HepG2 (cell line): ENCODE measurements around the gene UTP4. TPM values are rescaled to one million over a fixed set of nuclear protein-coding genes. Genes with fewer than 3 reads are reported as not detected.

Experiments used
- ATAC-seq: fragments of 200-7000 bp; cut with Tn5 transposase; 3 replicates; pipeline ENCODE4 v1.9.1; 2020; ENCODE audit warnings: mild to moderate bottlenecking, moderate library complexity
- BruUV-seq: library from RNA; stranded (reverse); fragments of 400-500 nt; replicated peaks from 2 replicates; lab custom pipeline; 2021; lab: Mats Ljungman, UMichigan
- CTCF ChIA-PET: fragments of 300-600 bp; formaldehyde crosslinking; extraction: SDS; loops from one replicate; lab custom pipeline; 2021; ENCODE audit warnings: low total read pairs, inconsistent platforms, low intra/inter-chr PET ratio; lab: Yijun Ruan, JAX
- POLR2A ChIA-PET: fragments of 350-600 bp; sonication (Branson Sonifier 250); formaldehyde crosslinking; loops from one replicate; lab custom pipeline; 2020; ENCODE audit warnings: antibody characterized with exemption, inconsistent platforms; lab: Yijun Ruan, JAX
- DNase-seq: peaks from one replicate; pipeline ENCODE4 v3.0.0-alpha.2; 2015; ENCODE audit warnings: low spot score
- FAIRE-seq: peaks from 3 replicates; lab custom pipeline; 2011; peaks lifted over from hg19 to GRCh38; lab: Jason Lieb, UNC
- H2AFZ ChIP-seq: one replicate; pipeline ENCODE4 v1.6.1; 2011; ENCODE audit warnings: low read length, inconsistent platforms
- H3K27ac ChIP-seq: fragments of 300-600 bp; 3 replicates; pipeline ENCODE4 v1.8.0; 2011; ENCODE audit warnings: mixed run types, mild to moderate bottlenecking, mixed read lengths, low read length, inconsistent platforms; ENCODE audit not compliant: insufficient read depth; ENCODE audit errors: extremely low read length
- H3K27me3 ChIP-seq, 2 experiments: fragments of 200-600 bp in 1 of 2; 2 replicates in 1 of 2; 3 replicates in 1 of 2; pipeline versions ENCODE4 v1.6.0 to v1.8.0; 2011; ENCODE audit warnings: low read length in 2 of 2, mild to moderate bottlenecking in 2 of 2, moderate library complexity in 2 of 2, inconsistent platforms in 1 of 2; ENCODE audit not compliant: insufficient read depth in 2 of 2, control insufficient read depth in 1 of 2
- H3K36me3 ChIP-seq, 2 experiments: fragments of 200-600 bp in 1 of 2; replicated peaks in 1 of 2; 2 replicates in 1 of 2; 3 replicates in 1 of 2; pipeline versions ENCODE4 v1.5.1 to v1.8.0; 2011; ENCODE audit warnings: low read length in 2 of 2, inconsistent platforms in 1 of 2; ENCODE audit not compliant: insufficient read depth in 2 of 2, control insufficient read depth in 1 of 2
- H3K4me1 ChIP-seq: 2 replicates; pipeline ENCODE4 v1.5.1; 2012; ENCODE audit warnings: low read length, inconsistent platforms; ENCODE audit not compliant: insufficient read depth
- H3K4me2 ChIP-seq: 2 replicates; pipeline ENCODE4 v1.6.0; 2011; ENCODE audit warnings: low read depth, low read length, inconsistent platforms
- H3K4me3 ChIP-seq, 3 experiments: fragments of 200-600 bp in 1 of 3; sonication (generic), shearing (Covaris generic) in 1 of 3; replicated peaks in 1 of 3; 2 replicates each; pipeline ENCODE4 v1.5.1; 2011 to 2016; ENCODE audit warnings: low read length in 3 of 3, inconsistent platforms in 2 of 3, low read depth in 2 of 3, mild to moderate bottlenecking in 2 of 3, control low read depth in 1 of 3, mixed read lengths in 1 of 3; ENCODE audit not compliant: insufficient read depth in 1 of 3
- H3K79me2 ChIP-seq: one replicate; pipeline ENCODE4 v1.6.1; 2011; ENCODE audit warnings: low read length, inconsistent platforms; ENCODE audit not compliant: insufficient read depth
- H3K9ac ChIP-seq: 2 replicates; pipeline ENCODE4 v1.6.0; 2011; ENCODE audit warnings: mild to moderate bottlenecking, low read depth, low read length, inconsistent platforms; ENCODE audit not compliant: insufficient read depth
- H3K9me3 ChIP-seq: 2 replicates; pipeline ENCODE4 v1.5.1; 2012; ENCODE audit warnings: mild to moderate bottlenecking, low read length
- H4K20me1 ChIP-seq: 2 replicates; pipeline ENCODE4 v1.6.0; 2011; ENCODE audit warnings: inconsistent platforms, mild to moderate bottlenecking, low read length, moderate library complexity; ENCODE audit not compliant: insufficient read depth
- AGO1 ChIP-seq: fragments of 200-400 bp; formaldehyde crosslinking; IDR thresholded peaks from 2 replicates; pipeline ENCODE4 v1.6.1; 2017; ENCODE audit warnings: mild to moderate bottlenecking, low read depth, low read length, moderate library complexity; ENCODE audit not compliant: poor library complexity, severe bottlenecking
- BRD4 ChIP-seq: sonication (generic); formaldehyde crosslinking; IDR thresholded peaks from 2 replicates; pipeline ENCODE4 v1.4.0; 2020; ENCODE audit warnings: missing genetic modification reagents
- MEF2D ChIP-seq: sonication (generic); formaldehyde crosslinking; IDR thresholded peaks from 2 replicates; pipeline ENCODE4 v1.5.1; 2020; ENCODE audit warnings: mild to moderate bottlenecking, missing genetic modification reagents
- MTF1 ChIP-seq: sonication (generic); formaldehyde crosslinking; IDR thresholded peaks from 2 replicates; pipeline ENCODE4 v1.5.0; 2020; ENCODE audit warnings: missing genetic modification reagents
- SIN3B ChIP-seq: fragments of 150-350 bp; IDR thresholded peaks from 2 replicates; pipeline ENCODE4 v1.6.1; 2014; ENCODE audit warnings: low read length
- SMYD3 ChIP-seq: sonication (generic); formaldehyde crosslinking; IDR thresholded peaks from 2 replicates; pipeline ENCODE4 v1.8.1; 2023; ENCODE audit warnings: mild to moderate bottlenecking, missing genetic modification reagents
- ZNF256 ChIP-seq: sonication (generic); formaldehyde crosslinking; conservative IDR thresholded peaks from 2 replicates; pipeline ENCODE4 v1.4.0; 2020; ENCODE audit warnings: missing genetic modification reagents
- ZNF550 ChIP-seq: sonication (generic); formaldehyde crosslinking; IDR thresholded peaks from 2 replicates; pipeline ENCODE4 v1.4.0; 2020; ENCODE audit warnings: mild to moderate bottlenecking, missing genetic modification reagents, borderline replicate concordance
- ZNF552 ChIP-seq: sonication (generic); formaldehyde crosslinking; IDR thresholded peaks from 2 replicates; pipeline ENCODE4 v1.9.0; 2022; ENCODE audit warnings: missing genetic modification reagents, mild to moderate bottlenecking, borderline replicate concordance
- ZNF713 ChIP-seq: sonication (generic); formaldehyde crosslinking; IDR thresholded peaks from 2 replicates; pipeline ENCODE4 v1.4.0; 2020; ENCODE audit warnings: mild to moderate bottlenecking, missing genetic modification reagents
- WGBS: methylation state at CpG from one replicate; pipeline ENCODE4 v1.1.6; 2017; ENCODE audit warnings: low lambda C conversion rate; 5-methylcytosine and 5-hydroxymethylcytosine counted together
- in situ Hi-C: cut with HindIII; loops from 2 replicates; pipeline ENCODE4 v1.10.0; 2017; ENCODE audit warnings: low pct_unique_long_range_greater_than_20kb; ENCODE audit not compliant: extremely low pct_ligation_motif_present
- intact Hi-C: fragments of 100-400 bp; cut with micrococcal nuclease; formaldehyde crosslinking; loops from one replicate; pipeline ENCODE4 v1.10.0; 2022; ENCODE audit not compliant: unreplicated experiment
- polyA plus RNA-seq, 8 experiments: library from polyadenylated mRNA; depleted of rRNA in 3 of 8; stranded (reverse) in 7 of 8; unstranded in 1 of 8; fragments of >200 nt; fragmentation: Illumina TruSeq in 4 of 8; extraction: Trizol in 4 of 8; gene quantifications; 2 replicates each; pipeline versions ENCODE4 v1.2.1 to v1.2.3, GENCODE V29; 2011 to 2016; ENCODE audit warnings: low read depth in 4 of 8, missing spikeins in 1 of 8, mixed read lengths in 1 of 8; ENCODE audit not compliant: insufficient read depth in 1 of 8
- total RNA-seq, 5 experiments: library from RNA; depleted of rRNA; stranded (reverse); fragments of >200 nt; fragmentation: Illumina TruSeq; extraction: Trizol; gene quantifications; 2 replicates each; pipeline ENCODE4 v1.2.3, GENCODE V29; 2016; ENCODE audit warnings: low read depth in 1 of 5
- TF ChIP-seq, protein P1 (sequence below): sonication (generic); formaldehyde crosslinking; IDR thresholded peaks from 2 replicates; pipeline ENCODE4 v1.4.0; 2020; ENCODE audit warnings: missing genetic modification reagents, mild to moderate bottlenecking, borderline replicate concordance

UTP4 gene
- total and polyA plus RNA-seq, 2 of the 13 experiments (the other 11 are each of a cell fraction or from before 2014, with no cell fraction given) = 30.0 to 85.8 TPM

DNA sequence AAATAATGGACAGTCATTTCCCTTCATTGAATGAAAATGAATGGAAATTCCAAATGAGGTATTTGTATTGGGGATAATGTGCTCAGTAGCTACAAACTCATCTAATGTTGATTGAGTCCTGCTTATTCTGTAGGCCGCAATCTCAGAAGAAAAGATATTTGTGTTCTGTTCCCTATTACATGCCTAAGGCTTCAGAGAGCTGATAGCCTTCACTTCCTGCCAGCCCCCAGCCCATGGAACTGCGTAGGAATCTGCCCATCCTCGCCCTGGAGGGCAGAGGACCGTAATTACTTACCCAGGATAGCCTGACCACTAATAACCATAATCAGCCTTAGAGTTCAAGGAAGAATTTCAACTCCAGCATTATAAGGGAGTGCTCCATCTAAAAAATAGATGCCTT is 36.6 kb downstream of the UTP4 start (continued):
- TF ChIP-seq, protein P1, sequence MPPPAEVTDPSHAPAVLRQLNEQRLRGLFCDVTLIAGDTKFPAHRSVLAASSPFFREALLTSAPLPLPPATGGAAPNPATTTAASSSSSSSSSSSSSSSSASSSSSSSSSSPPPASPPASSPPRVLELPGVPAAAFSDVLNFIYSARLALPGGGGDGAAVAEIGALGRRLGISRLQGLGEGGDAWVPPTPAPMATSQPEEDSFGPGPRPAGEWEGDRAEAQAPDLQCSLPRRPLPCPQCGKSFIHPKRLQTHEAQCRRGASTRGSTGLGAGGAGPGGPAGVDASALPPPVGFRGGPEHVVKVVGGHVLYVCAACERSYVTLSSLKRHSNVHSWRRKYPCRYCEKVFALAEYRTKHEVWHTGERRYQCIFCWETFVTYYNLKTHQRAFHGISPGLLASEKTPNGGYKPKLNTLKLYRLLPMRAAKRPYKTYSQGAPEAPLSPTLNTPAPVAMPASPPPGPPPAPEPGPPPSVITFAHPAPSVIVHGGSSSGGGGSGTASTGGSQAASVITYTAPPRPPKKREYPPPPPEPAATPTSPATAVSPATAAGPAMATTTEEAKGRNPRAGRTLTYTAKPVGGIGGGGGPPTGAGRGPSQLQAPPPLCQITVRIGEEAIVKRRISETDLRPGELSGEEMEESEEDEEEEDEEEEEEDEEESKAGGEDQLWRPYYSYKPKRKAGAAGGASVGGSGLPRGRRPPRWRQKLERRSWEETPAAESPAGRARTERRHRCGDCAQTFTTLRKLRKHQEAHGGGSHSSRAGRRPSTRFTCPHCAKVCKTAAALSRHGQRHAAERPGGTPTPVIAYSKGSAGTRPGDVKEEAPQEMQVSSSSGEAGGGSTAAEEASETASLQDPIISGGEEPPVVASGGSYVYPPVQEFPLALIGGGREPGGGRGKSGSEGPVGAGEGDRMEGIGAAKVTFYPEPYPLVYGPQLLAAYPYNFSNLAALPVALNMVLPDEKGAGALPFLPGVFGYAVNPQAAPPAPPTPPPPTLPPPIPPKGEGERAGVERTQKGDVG (CRISPR knock-in tag) = no peak
- TF ChIP-seq MEF2D (no peak), AGO1 (no peak), MTF1 (CRISPR knock-in tag) (no peak), SIN3B (no peak), BRD4 (CRISPR knock-in tag) (no peak), SMYD3 (no peak), ZNF713 (CRISPR knock-in tag) (no peak), ZNF256 (CRISPR knock-in tag) (no peak)

DNA sequence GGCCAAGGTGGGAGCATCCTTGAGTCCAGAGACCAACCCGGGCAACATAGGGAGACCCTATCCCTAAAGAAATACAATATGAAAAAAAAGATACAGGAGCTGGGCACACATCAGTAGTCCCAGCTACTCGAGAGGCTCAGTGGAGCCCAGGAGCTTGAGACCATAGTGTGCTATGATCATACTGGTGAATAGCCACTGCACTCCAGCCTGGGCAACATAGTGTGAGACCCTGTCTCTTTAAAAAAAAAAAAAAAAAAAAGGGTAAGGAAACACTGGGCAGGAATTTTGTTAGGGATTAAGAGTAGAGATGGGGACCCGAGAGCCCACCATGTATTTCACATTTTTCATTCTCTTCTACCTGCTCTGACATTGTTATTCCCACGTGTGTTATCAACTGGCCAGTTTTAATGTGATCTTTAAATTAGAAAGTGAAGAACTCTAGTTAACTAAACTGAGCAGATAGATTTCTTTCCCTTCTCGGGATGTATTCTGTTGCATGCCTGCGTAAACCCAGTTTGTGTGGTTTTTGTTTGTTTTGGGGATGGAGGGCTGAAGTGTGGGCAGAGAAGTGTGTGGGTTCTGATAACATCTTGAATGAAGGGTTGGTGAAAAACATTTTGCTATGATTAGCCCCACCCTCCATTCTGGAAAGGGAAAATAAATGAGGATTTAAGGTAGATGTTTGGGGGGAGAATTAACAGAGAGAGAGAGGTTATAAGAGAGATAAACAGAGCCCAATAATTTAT is 37.3 kb downstream of the UTP4 start:
- Histone ChIP-seq H3K9me3 (no peaks in the 10 kb centered on the region), H3K27ac (no peak overlapping the region), H3K4me2 (no peak overlapping the region), H4K20me1 (no peaks in the 10 kb centered on the region), H3K27me3 (no peaks in the 10 kb centered on the region), H3K36me3 (peaks cover 24 to 54% of the 10 kb centered on the region in 2 experiments), H3K4me1 (no peaks in the 10 kb centered on the region), H3K4me3 (no peak overlapping the region), H2AFZ (no peak overlapping the region), H3K79me2 (no peaks in the 10 kb centered on the region), H3K9ac (no peak overlapping the region)
- FAIRE-seq = no peak
- 96% methylated on average over 6 of the region's 6 CpGs for WGBS
- ChIA-PET CTCF (no interaction called here), POLR2A (no interaction called here)
- no peak for DNase-seq
- no peak for TF ChIP-seq ZNF552 (CRISPR knock-in tag)
- no peak for TF ChIP-seq ZNF550 (CRISPR knock-in tag)
- no peak for ATAC-seq
- in situ Hi-C loops = no loop called here
- BruUV-seq = no TSS peak
- intact Hi-C loops = no loop called here
